HepG2 (cell line): ENCODE data around the gene DNAJC21. TPM values are rescaled to one million over a fixed set of nuclear protein-coding genes. Genes with fewer than 3 reads are reported as not detected.
A peak's percentile ranks its signal among the peaks of the same experiment; 100 is the strongest.

Experiments
- ATAC-seq: fragments of 200-7000 bp; cut with Tn5 transposase; 3 replicates; pipeline ENCODE4 v1.9.1; 2020; ENCODE audit warnings: mild to moderate bottlenecking, moderate library complexity
- BruUV-seq: library from RNA; stranded (reverse); fragments of 400-500 nt; replicated peaks from 2 replicates; lab custom pipeline; 2021; lab: Mats Ljungman, UMichigan
- CTCF ChIA-PET: fragments of 300-600 bp; formaldehyde crosslinking; extraction: SDS; loops from one replicate; lab custom pipeline; 2021; ENCODE audit warnings: low total read pairs, inconsistent platforms, low intra/inter-chr PET ratio; lab: Yijun Ruan, JAX
- POLR2A ChIA-PET: fragments of 350-600 bp; sonication (Branson Sonifier 250); formaldehyde crosslinking; loops from one replicate; lab custom pipeline; 2020; ENCODE audit warnings: antibody characterized with exemption, inconsistent platforms; lab: Yijun Ruan, JAX
- DNase-seq: peaks from one replicate; pipeline ENCODE4 v3.0.0-alpha.2; 2015; ENCODE audit warnings: low spot score
- FAIRE-seq: peaks from 3 replicates; lab custom pipeline; 2011; peaks lifted over from hg19 to GRCh38; lab: Jason Lieb, UNC
- H2AFZ ChIP-seq: one replicate; pipeline ENCODE4 v1.6.1; 2011; ENCODE audit warnings: low read length, inconsistent platforms
- H3K27ac ChIP-seq: fragments of 300-600 bp; 3 replicates; pipeline ENCODE4 v1.8.0; 2011; ENCODE audit warnings: mixed run types, mild to moderate bottlenecking, mixed read lengths, low read length, inconsistent platforms; ENCODE audit not compliant: insufficient read depth; ENCODE audit errors: extremely low read length
- H3K27me3 ChIP-seq, 2 experiments: fragments of 200-600 bp in 1 of 2; 2 replicates in 1 of 2; 3 replicates in 1 of 2; pipeline versions ENCODE4 v1.6.0 to v1.8.0; 2011; ENCODE audit warnings: low read length in 2 of 2, mild to moderate bottlenecking in 2 of 2, moderate library complexity in 2 of 2, inconsistent platforms in 1 of 2; ENCODE audit not compliant: insufficient read depth in 2 of 2, control insufficient read depth in 1 of 2
- H3K36me3 ChIP-seq, 2 experiments: fragments of 200-600 bp in 1 of 2; replicated peaks in 1 of 2; 2 replicates in 1 of 2; 3 replicates in 1 of 2; pipeline versions ENCODE4 v1.5.1 to v1.8.0; 2011; ENCODE audit warnings: low read length in 2 of 2, inconsistent platforms in 1 of 2; ENCODE audit not compliant: insufficient read depth in 2 of 2, control insufficient read depth in 1 of 2
- H3K4me1 ChIP-seq: 2 replicates; pipeline ENCODE4 v1.5.1; 2012; ENCODE audit warnings: low read length, inconsistent platforms; ENCODE audit not compliant: insufficient read depth
- H3K4me2 ChIP-seq: 2 replicates; pipeline ENCODE4 v1.6.0; 2011; ENCODE audit warnings: low read depth, low read length, inconsistent platforms
- H3K4me3 ChIP-seq, 3 experiments: fragments of 200-600 bp in 1 of 3; sonication (generic), shearing (Covaris generic) in 1 of 3; replicated peaks in 1 of 3; 2 replicates each; pipeline ENCODE4 v1.5.1; 2011 to 2016; ENCODE audit warnings: low read length in 3 of 3, inconsistent platforms in 2 of 3, low read depth in 2 of 3, mild to moderate bottlenecking in 2 of 3, control low read depth in 1 of 3, mixed read lengths in 1 of 3; ENCODE audit not compliant: insufficient read depth in 1 of 3
- H3K79me2 ChIP-seq: one replicate; pipeline ENCODE4 v1.6.1; 2011; ENCODE audit warnings: low read length, inconsistent platforms; ENCODE audit not compliant: insufficient read depth
- H3K9ac ChIP-seq: 2 replicates; pipeline ENCODE4 v1.6.0; 2011; ENCODE audit warnings: mild to moderate bottlenecking, low read depth, low read length, inconsistent platforms; ENCODE audit not compliant: insufficient read depth
- H3K9me3 ChIP-seq: 2 replicates; pipeline ENCODE4 v1.5.1; 2012; ENCODE audit warnings: mild to moderate bottlenecking, low read length
- H4K20me1 ChIP-seq: 2 replicates; pipeline ENCODE4 v1.6.0; 2011; ENCODE audit warnings: inconsistent platforms, mild to moderate bottlenecking, low read length, moderate library complexity; ENCODE audit not compliant: insufficient read depth
- DNMT3B ChIP-seq: conservative IDR thresholded peaks from 2 replicates; pipeline ENCODE4 v1.6.1; 2016; ENCODE audit warnings: missing biosample characterization, control low read depth
- ETS1 ChIP-seq: sonication (generic); formaldehyde crosslinking; IDR thresholded peaks from 2 replicates; pipeline ENCODE4 v1.4.0; 2020; ENCODE audit warnings: missing genetic modification reagents
- ZNF224 ChIP-seq: sonication (generic); formaldehyde crosslinking; IDR thresholded peaks from 2 replicates; pipeline ENCODE4 v1.5.0; 2020; ENCODE audit warnings: mild to moderate bottlenecking, missing genetic modification reagents
- ZNF225 ChIP-seq: sonication (generic); formaldehyde crosslinking; IDR thresholded peaks from 2 replicates; pipeline ENCODE4 v1.4.0; 2020; ENCODE audit warnings: mild to moderate bottlenecking, missing genetic modification reagents
- ZNF44 ChIP-seq: sonication (generic); formaldehyde crosslinking; IDR thresholded peaks from 2 replicates; pipeline ENCODE4 v1.5.1; 2020; ENCODE audit warnings: mild to moderate bottlenecking, missing genetic modification reagents
- ZNF451 ChIP-seq: sonication (generic); formaldehyde crosslinking; IDR thresholded peaks from 2 replicates; pipeline ENCODE4 v1.5.0; 2020; ENCODE audit warnings: mild to moderate bottlenecking, missing genetic modification reagents
- ZNF614 ChIP-seq: IDR thresholded peaks from 2 replicates; pipeline ENCODE4 v1.6.1; 2018; ENCODE audit warnings: missing biosample characterization, missing genetic modification reagents, inconsistent platforms, borderline replicate concordance
- ZNF646 ChIP-seq: sonication (generic); formaldehyde crosslinking; IDR thresholded peaks from 2 replicates; pipeline ENCODE4 v1.9.0; 2021; ENCODE audit warnings: mild to moderate bottlenecking, missing genetic modification reagents
- ZNF781 ChIP-seq: sonication (generic); formaldehyde crosslinking; IDR thresholded peaks from 2 replicates; pipeline ENCODE4 v1.5.1; 2020; ENCODE audit warnings: borderline replicate concordance, mild to moderate bottlenecking, missing genetic modification reagents; ENCODE audit errors: not compliant biosample characterization
- WGBS: methylation state at CpG from one replicate; pipeline ENCODE4 v1.1.6; 2017; ENCODE audit warnings: low lambda C conversion rate; 5-methylcytosine and 5-hydroxymethylcytosine counted together
- in situ Hi-C: cut with HindIII; loops from 2 replicates; pipeline ENCODE4 v1.10.0; 2017; ENCODE audit warnings: low pct_unique_long_range_greater_than_20kb; ENCODE audit not compliant: extremely low pct_ligation_motif_present
- intact Hi-C: fragments of 100-400 bp; cut with micrococcal nuclease; formaldehyde crosslinking; loops from one replicate; pipeline ENCODE4 v1.10.0; 2022; ENCODE audit not compliant: unreplicated experiment
- polyA plus RNA-seq, 8 experiments: library from polyadenylated mRNA; depleted of rRNA in 3 of 8; stranded (reverse) in 7 of 8; unstranded in 1 of 8; fragments of >200 nt; fragmentation: Illumina TruSeq in 4 of 8; extraction: Trizol in 4 of 8; gene quantifications; 2 replicates each; pipeline versions ENCODE4 v1.2.1 to v1.2.3, GENCODE V29; 2011 to 2016; ENCODE audit warnings: low read depth in 4 of 8, missing spikeins in 1 of 8, mixed read lengths in 1 of 8; ENCODE audit not compliant: insufficient read depth in 1 of 8
- total RNA-seq, 5 experiments: library from RNA; depleted of rRNA; stranded (reverse); fragments of >200 nt; fragmentation: Illumina TruSeq; extraction: Trizol; gene quantifications; 2 replicates each; pipeline ENCODE4 v1.2.3, GENCODE V29; 2016; ENCODE audit warnings: low read depth in 1 of 5

Gene DNAJC21
- total and polyA plus RNA-seq, 2 of the 13 experiments (the other 11 are each of a cell fraction or from before 2014, with no cell fraction given), result 10.9 to 41.6 TPM

GRCh38 chr5:34986965-34987364 is 57.6 kb downstream of the DNAJC21 start:
- WGBS, result 0% methylated on average over 1 of the region's 1 CpG
- no TSS peak for BruUV-seq
- intact Hi-C loops, result no loop called here
- in situ Hi-C loops, result no loop called here
- Histone ChIP-seq H3K4me3 (no peak overlapping the region), H3K9ac (no peak overlapping the region), H3K9me3 (peaks cover 18% of the 10 kb centered on the region), H3K27me3 (no peaks in the 10 kb centered on the region; a peak in 1 of 5 replicates), H4K20me1 (no peaks in the 10 kb centered on the region), H3K36me3 (no peaks in the 10 kb centered on the region), H3K4me2 (no peak overlapping the region), H3K79me2 (no peaks in the 10 kb centered on the region), H2AFZ (no peak overlapping the region), H3K4me1 (no peaks in the 10 kb centered on the region), H3K27ac (no peak overlapping the region)
- no peak for TF ChIP-seq ZNF781
- TF ChIP-seq ZNF44 (CRISPR knock-in tag), result peak; percentile 99
- TF ChIP-seq ZNF451 (CRISPR knock-in tag), result no peak
- TF ChIP-seq DNMT3B (CRISPR knock-in tag), result no peak
- POLR2A ChIA-PET, result no interaction called here
- no peak for DNase-seq
- no peak for FAIRE-seq
- no peak for ATAC-seq
- CTCF ChIA-PET, result no interaction called here

GRCh38 chr5:34991486-34992238 is 62.3 kb downstream of the DNAJC21 start:
- no peak overlapping the region for H3K27ac ChIP-seq
- no peaks in the 10 kb centered on the region for H4K20me1 ChIP-seq
- no peak for DNase-seq
- intact Hi-C loops, result no loop called here
- no peaks in the 10 kb centered on the region for H3K4me1 ChIP-seq
- no peaks in the 10 kb centered on the region for H3K27me3 ChIP-seq
- H3K9me3 ChIP-seq, result peaks cover 7% of the 10 kb centered on the region; the same call in 1 of the 2 replicates
- H3K4me2 ChIP-seq, result no peak overlapping the region
- no peaks in the 10 kb centered on the region for H3K36me3 ChIP-seq
- FAIRE-seq, result no peak
- ATAC-seq, result no peak
- no peak overlapping the region for H3K9ac ChIP-seq
- BruUV-seq, result no TSS peak
- 38% methylated on average over 2 of the region's 2 CpGs for WGBS
- in situ Hi-C loops, result no loop called here
- no peak overlapping the region for H3K4me3 ChIP-seq
- H2AFZ ChIP-seq, result no peak overlapping the region
- POLR2A ChIA-PET, result no interaction called here
- CTCF ChIA-PET, result no interaction called here
- H3K79me2 ChIP-seq, result no peaks in the 10 kb centered on the region
- TF ChIP-seq ZNF646 (no peak), ZNF224 (CRISPR knock-in tag) (no peak), ZNF225 (CRISPR knock-in tag) (no peak), ETS1 (CRISPR knock-in tag) (no peak), ZNF614 (CRISPR knock-in tag) (no peak)
